ENCODE measurements around the gene LAMB2. TPM values are rescaled to one million over a fixed set of nuclear protein-coding genes. Genes with fewer than 3 reads are reported as not detected.

The LAMB2 gene
- polyA plus RNA-seq, 1 of the 3 experiments (the other 2 are of a cell fraction) = 332 TPM

DNA sequence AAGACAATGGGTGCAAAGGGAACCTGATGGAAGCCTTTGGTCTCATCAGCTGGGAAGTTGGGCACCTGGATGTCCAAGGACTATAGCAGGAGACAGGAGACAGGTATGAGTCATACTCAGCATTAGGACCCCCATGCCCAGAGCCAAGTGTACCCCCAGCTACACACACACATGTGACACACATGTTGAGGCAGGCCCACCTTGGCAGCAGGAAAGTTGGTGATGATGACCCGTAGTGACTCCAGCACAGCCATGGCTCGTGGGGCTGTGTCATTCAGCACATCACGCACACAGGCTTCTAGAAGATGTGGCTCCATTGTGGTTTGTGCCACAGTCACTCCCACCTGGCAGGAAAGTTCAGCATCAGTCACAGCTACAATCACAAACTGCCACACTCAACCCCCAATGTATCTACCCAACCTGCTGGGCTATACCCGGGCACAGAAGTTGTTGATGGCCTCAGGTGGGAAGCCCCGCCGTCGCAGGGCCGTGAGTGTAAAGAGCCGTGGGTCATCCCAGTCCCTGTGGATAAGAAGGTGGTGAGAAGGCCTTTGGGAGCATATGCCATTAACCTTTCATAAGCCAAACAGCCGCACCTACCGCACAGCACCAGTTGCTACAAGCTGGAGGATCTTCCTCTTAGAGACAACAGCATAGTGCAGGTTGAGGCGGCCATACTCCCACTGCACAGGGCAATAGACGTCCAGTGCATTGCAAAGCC is 33.8 kb downstream of the LAMB2 start:
- Histone ChIP-seq H3K4me1 (ENCODE audit: control insufficient read depth in 1 of 2, insufficient read depth in 2 of 2, low read depth in 1 of 2, low read length in 1 of 2) (peaks cover 10 to 36% of the 10 kb centered on the region in 2 experiments; a peak in 2 of 4 replicates), H3K4me2 (no peak overlapping the region), H3K9ac (no peak overlapping the region), H3K79me2 (ENCODE audit: insufficient read depth) (peaks cover 18% of the 10 kb centered on the region), H3F3A (replicated peaks; ENCODE audit: insufficient read depth) (peaks cover 25% of the 10 kb centered on the region), H3K9me3 (no peaks in the 10 kb centered on the region), H2AFZ (ENCODE audit: low read depth) (no peak overlapping the region), H3K27me3 (ENCODE audit: insufficient read depth) (no peaks in the 10 kb centered on the region), H3K9me2 (no peaks in the 10 kb centered on the region), H3K36me3 (replicated peaks in 1 of 2; ENCODE audit: control insufficient read depth in 1 of 2, insufficient read depth in 2 of 2, low read length in 1 of 2) (peaks cover 25 to 53% of the 10 kb centered on the region in 2 experiments), H3K27ac (ENCODE audit: low read depth in 2 of 2, low read length in 1 of 2) (peak overlapping the region in 1 of 2 experiments; percentile 86; a peak in 2 of 4 replicates), H3K4me3 (ENCODE audit: low read depth in 2 of 2, low read length in 1 of 2) (no peak overlapping the region), H4K20me1 (ENCODE audit: insufficient read depth) (no peaks in the 10 kb centered on the region)
- ChIA-PET POLR2A (interaction anchor here (0.6 kb wide), 1 partner anchor 101 kb away, joined by 3 read pairs; no protein-coding TSS in a partner anchor), CTCF (interaction anchor here (0.6 to 1.3 kb wide), 4 partner anchors 33 to 234 kb away, joined by 3 to 4 read pairs (median 3); partner anchors contain the start of genes KLHDC8B and LAMB2)
- WGBS (ENCODE audit: low lambda C conversion rate) = 91% methylated on average over 5 of the region's 13 CpGs
- TF ChIP-seq EZH2phosphoT487 (IDR thresholded peaks at IDR 0.05; ENCODE audit: borderline replicate concordance, low read depth) (no peak), TEAD4 (IDR thresholded peaks at IDR 0.05; ENCODE audit: borderline replicate concordance, insufficient read depth) (no peak), CHD2 (IDR thresholded peaks at IDR 0.05; ENCODE audit: low read length, partially characterized antibody) (no peak), EP300 (IDR thresholded peaks at IDR 0.05; ENCODE audit: borderline replicate concordance in 1 of 2, low read depth in 1 of 2, low read length in 1 of 2) (no peak), NRF1 (IDR thresholded peaks at IDR 0.05; ENCODE audit: low read depth, low read length) (no peak), YY1 (IDR thresholded peaks at IDR 0.05; ENCODE audit: low read depth) (no peak), GATA2 (CRISPR knock-in tag; IDR thresholded peaks at IDR 0.05) (no peak), SMC3 (IDR thresholded peaks at IDR 0.05; ENCODE audit: low read depth, low read length) (no peak), RFX5 (IDR thresholded peaks at IDR 0.05; ENCODE audit: low read length) (no peak)
- TF ChIP-seq, protein P1, sequence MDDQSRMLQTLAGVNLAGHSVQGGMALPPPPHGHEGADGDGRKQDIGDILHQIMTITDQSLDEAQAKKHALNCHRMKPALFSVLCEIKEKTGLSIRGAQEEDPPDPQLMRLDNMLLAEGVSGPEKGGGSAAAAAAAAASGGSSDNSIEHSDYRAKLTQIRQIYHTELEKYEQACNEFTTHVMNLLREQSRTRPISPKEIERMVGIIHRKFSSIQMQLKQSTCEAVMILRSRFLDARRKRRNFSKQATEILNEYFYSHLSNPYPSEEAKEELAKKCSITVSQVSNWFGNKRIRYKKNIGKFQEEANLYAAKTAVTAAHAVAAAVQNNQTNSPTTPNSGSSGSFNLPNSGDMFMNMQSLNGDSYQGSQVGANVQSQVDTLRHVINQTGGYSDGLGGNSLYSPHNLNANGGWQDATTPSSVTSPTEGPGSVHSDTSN (IDR thresholded peaks at IDR 0.05) = no peak
- TF ChIP-seq, protein P2, sequence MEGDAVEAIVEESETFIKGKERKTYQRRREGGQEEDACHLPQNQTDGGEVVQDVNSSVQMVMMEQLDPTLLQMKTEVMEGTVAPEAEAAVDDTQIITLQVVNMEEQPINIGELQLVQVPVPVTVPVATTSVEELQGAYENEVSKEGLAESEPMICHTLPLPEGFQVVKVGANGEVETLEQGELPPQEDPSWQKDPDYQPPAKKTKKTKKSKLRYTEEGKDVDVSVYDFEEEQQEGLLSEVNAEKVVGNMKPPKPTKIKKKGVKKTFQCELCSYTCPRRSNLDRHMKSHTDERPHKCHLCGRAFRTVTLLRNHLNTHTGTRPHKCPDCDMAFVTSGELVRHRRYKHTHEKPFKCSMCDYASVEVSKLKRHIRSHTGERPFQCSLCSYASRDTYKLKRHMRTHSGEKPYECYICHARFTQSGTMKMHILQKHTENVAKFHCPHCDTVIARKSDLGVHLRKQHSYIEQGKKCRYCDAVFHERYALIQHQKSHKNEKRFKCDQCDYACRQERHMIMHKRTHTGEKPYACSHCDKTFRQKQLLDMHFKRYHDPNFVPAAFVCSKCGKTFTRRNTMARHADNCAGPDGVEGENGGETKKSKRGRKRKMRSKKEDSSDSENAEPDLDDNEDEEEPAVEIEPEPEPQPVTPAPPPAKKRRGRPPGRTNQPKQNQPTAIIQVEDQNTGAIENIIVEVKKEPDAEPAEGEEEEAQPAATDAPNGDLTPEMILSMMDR (IDR thresholded peaks at IDR 0.05) = no peak
- DNase-seq = no peak

DNA sequence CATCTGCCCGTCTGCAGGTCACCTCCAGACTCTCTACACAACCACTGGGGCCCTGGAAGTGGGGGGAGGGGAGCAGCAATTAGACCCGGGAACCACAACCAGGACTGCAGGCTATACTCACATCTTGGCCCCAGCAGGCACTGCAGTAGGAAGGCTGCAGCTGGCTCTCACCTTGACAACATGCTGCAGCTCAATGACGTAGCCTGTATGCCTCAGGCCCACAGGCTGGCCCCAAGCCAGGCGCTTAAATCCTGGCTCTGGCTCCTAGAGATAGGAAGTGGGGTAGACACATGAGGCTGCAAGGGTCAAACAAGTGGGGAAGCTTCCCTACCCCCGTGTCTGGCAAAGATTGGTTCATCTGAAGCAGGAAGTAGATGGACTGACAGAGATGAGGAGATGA is 34.4 kb downstream of the LAMB2 start:
- no peaks in the 10 kb centered on the region for H4K20me1 ChIP-seq (ENCODE audit: insufficient read depth)
- H3K36me3 ChIP-seq (replicated peaks in 1 of 2; ENCODE audit: control insufficient read depth in 1 of 2, insufficient read depth in 2 of 2, low read length in 1 of 2) = peaks cover 25 to 53% of the 10 kb centered on the region in 2 experiments
- H3K9me2 ChIP-seq = no peaks in the 10 kb centered on the region
- peak; percentile 52 for DNase-seq
- H3K4me3 ChIP-seq (ENCODE audit: low read depth in 2 of 2, low read length in 1 of 2) = no peak overlapping the region
- peaks cover 25% of the 10 kb centered on the region for H3F3A ChIP-seq (replicated peaks; ENCODE audit: insufficient read depth)
- WGBS (ENCODE audit: low lambda C conversion rate) = 37% methylated on average over 4 of the region's 5 CpGs
- no peaks in the 10 kb centered on the region for H3K9me3 ChIP-seq
- H2AFZ ChIP-seq (ENCODE audit: low read depth) = no peak overlapping the region
- ChIA-PET CTCF (interaction anchor here (0.6 to 1.1 kb wide), 4 partner anchors 34 to 234 kb away, joined by 3 to 4 read pairs (median 3); partner anchors contain the start of gene LAMB2), POLR2A (interaction anchor here (0.6 kb wide), 1 partner anchor 100 kb away, joined by 3 read pairs; no protein-coding TSS in a partner anchor)
- peaks cover 12% of the 10 kb centered on the region for H3K79me2 ChIP-seq (ENCODE audit: insufficient read depth)
- no peaks in the 10 kb centered on the region for H3K27me3 ChIP-seq (ENCODE audit: insufficient read depth)
- TF ChIP-seq EP300 (IDR thresholded peaks at IDR 0.05; ENCODE audit: borderline replicate concordance in 1 of 2, low read depth in 1 of 2, low read length in 1 of 2) = 0 out of 4 replicates have a peak, but pooled peaks of 1 of the 2 experiments have one; percentile 6
- TF ChIP-seq FOXJ3 (CRISPR knock-in tag; IDR thresholded peaks at IDR 0.05) = no peak
- 0 out of 2 replicates have a peak, but pooled peaks have one; percentile 49 for TF ChIP-seq RFX5 (IDR thresholded peaks at IDR 0.05; ENCODE audit: low read length)
- peak; percentile 20 for TF ChIP-seq CHD2 (IDR thresholded peaks at IDR 0.05; ENCODE audit: low read length, partially characterized antibody)
- peak overlapping the region in 1 of 2 experiments; percentile 86; a peak in 2 of 4 replicates for H3K27ac ChIP-seq (ENCODE audit: low read depth in 2 of 2, low read length in 1 of 2)
- peaks cover 6 to 29% of the 10 kb centered on the region in 2 experiments; a peak in 2 of 4 replicates for H3K4me1 ChIP-seq (ENCODE audit: control insufficient read depth in 1 of 2, insufficient read depth in 2 of 2, low read depth in 1 of 2, low read length in 1 of 2)
- no peak overlapping the region for H3K4me2 ChIP-seq
- H3K9ac ChIP-seq = no peak overlapping the region
